ENCODE measurements around the gene LYAR. TPM values are rescaled to one million over a fixed set of nuclear protein-coding genes. Genes with fewer than 3 reads are reported as not detected.

LYAR gene
- total RNA-seq, 1 experiment from 2014 or later = 15.7 TPM

- H3K9me2 ChIP-seq (ENCODE audit: insufficient read depth) = no peaks in the 10 kb centered on the region
- H3K4me3 ChIP-seq = no peak overlapping the region
- no TSS peak for BruUV-seq (replicated peaks)
- no peaks in the 10 kb centered on the region for H3K27me3 ChIP-seq (ENCODE audit: insufficient read depth, low read depth)
- H3K27ac ChIP-seq = no peak overlapping the region
- H3K9me3 ChIP-seq (ENCODE audit: insufficient read depth, low read depth) = no peaks in the 10 kb centered on the region
- H3K79me2 ChIP-seq (ENCODE audit: low read depth) = no peaks in the 10 kb centered on the region
- H3K36me3 ChIP-seq (ENCODE audit: low read depth) = no peaks in the 10 kb centered on the region
- H2AFZ ChIP-seq = no peak overlapping the region
- DNase-seq = no peak
- H3F3A ChIP-seq (ENCODE audit: insufficient read depth, low read depth) = no peaks in the 10 kb centered on the region
- CTCF ChIA-PET = no interaction called here
- POLR2A ChIA-PET (ENCODE audit: unreplicated experiment) = no interaction called here
- no peaks in the 10 kb centered on the region for H4K20me1 ChIP-seq (ENCODE audit: insufficient read depth)
- no peak overlapping the region for H3K4me2 ChIP-seq
- intact Hi-C loops (cut with micrococcal nuclease; ENCODE audit: unreplicated experiment) = no loop called here
- TF ChIP-seq EZH2 (IDR thresholded peaks at IDR 0.05; ENCODE audit: low read depth) = no peak
- TF ChIP-seq, protein P1, sequence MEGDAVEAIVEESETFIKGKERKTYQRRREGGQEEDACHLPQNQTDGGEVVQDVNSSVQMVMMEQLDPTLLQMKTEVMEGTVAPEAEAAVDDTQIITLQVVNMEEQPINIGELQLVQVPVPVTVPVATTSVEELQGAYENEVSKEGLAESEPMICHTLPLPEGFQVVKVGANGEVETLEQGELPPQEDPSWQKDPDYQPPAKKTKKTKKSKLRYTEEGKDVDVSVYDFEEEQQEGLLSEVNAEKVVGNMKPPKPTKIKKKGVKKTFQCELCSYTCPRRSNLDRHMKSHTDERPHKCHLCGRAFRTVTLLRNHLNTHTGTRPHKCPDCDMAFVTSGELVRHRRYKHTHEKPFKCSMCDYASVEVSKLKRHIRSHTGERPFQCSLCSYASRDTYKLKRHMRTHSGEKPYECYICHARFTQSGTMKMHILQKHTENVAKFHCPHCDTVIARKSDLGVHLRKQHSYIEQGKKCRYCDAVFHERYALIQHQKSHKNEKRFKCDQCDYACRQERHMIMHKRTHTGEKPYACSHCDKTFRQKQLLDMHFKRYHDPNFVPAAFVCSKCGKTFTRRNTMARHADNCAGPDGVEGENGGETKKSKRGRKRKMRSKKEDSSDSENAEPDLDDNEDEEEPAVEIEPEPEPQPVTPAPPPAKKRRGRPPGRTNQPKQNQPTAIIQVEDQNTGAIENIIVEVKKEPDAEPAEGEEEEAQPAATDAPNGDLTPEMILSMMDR (conservative IDR thresholded peaks at IDR 0.05) = no peak
- no peaks in the 10 kb centered on the region for H3K4me1 ChIP-seq (replicated peaks; ENCODE audit: insufficient read depth)
These were observed 20.6 kb downstream of the LYAR start for GRCh38 chr4:4269331-4269731.

DNA sequence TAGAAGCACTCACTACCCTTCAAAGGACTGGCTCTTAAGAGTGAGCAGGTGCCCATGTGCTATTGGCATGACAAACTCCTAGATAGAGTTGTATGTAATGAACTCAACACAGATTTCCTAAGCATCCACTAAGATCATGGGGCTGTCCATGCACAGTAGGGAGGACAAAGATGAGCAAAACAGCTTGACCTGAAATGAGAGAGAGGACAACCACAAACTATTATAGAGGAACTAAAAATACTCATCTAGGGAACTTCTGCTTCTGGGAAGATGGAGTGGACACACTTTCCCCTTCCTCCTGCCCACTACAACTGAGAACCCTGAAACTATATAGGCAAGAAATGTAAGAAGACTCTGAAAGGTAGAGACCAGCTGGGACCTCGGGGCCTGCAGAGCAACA lies 21.2 kb downstream of the LYAR start:
- DNase-seq = no peak
- Histone ChIP-seq H3K9me3 (ENCODE audit: insufficient read depth, low read depth) (no peaks in the 10 kb centered on the region), H3K9me2 (ENCODE audit: insufficient read depth) (no peaks in the 10 kb centered on the region), H3K27me3 (ENCODE audit: insufficient read depth, low read depth) (no peaks in the 10 kb centered on the region), H3K79me2 (ENCODE audit: low read depth) (no peaks in the 10 kb centered on the region), H3K36me3 (ENCODE audit: low read depth) (no peaks in the 10 kb centered on the region), H3K27ac (no peak overlapping the region), H4K20me1 (ENCODE audit: insufficient read depth) (no peaks in the 10 kb centered on the region), H3K4me1 (replicated peaks; ENCODE audit: insufficient read depth) (no peaks in the 10 kb centered on the region), H3K4me3 (no peak overlapping the region), H3F3A (ENCODE audit: insufficient read depth, low read depth) (no peaks in the 10 kb centered on the region), H2AFZ (no peak overlapping the region), H3K4me2 (no peak overlapping the region)
- ChIA-PET CTCF (no interaction called here), POLR2A (ENCODE audit: unreplicated experiment) (no interaction called here)
- no TSS peak for BruUV-seq (replicated peaks)
- TF ChIP-seq, protein P1 (conservative IDR thresholded peaks at IDR 0.05) = no peak
- no peak for TF ChIP-seq EZH2 (IDR thresholded peaks at IDR 0.05; ENCODE audit: low read depth)
- intact Hi-C loops (cut with micrococcal nuclease; ENCODE audit: unreplicated experiment) = no loop called here

DNA sequence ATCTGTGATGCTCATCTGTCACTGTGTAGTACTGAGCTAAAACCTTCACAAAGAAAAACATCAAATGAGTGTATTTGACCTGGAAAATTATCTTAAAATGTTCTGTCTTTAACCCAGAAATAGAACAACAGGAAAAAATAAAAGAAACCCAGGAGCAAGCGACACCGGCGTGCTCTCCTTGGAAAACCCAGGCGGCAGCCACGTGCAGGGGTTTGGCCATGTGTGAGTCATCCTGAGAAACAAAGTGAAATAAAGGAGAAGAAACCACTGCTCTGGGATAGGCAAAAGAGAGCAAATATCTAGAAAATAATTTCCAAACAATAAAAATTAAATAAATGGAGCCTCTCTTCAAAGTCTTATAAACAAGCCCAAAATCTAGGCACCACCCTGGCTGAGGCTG lies 22.0 kb downstream of the LYAR start:
- Histone ChIP-seq H3K9me2 (ENCODE audit: insufficient read depth) (no peaks in the 10 kb centered on the region), H2AFZ (no peak overlapping the region), H3K4me1 (replicated peaks; ENCODE audit: insufficient read depth) (no peaks in the 10 kb centered on the region), H3F3A (ENCODE audit: insufficient read depth, low read depth) (no peaks in the 10 kb centered on the region), H3K79me2 (ENCODE audit: low read depth) (no peaks in the 10 kb centered on the region), H3K27me3 (ENCODE audit: insufficient read depth, low read depth) (no peaks in the 10 kb centered on the region), H3K9me3 (ENCODE audit: insufficient read depth, low read depth) (no peaks in the 10 kb centered on the region), H3K27ac (no peak overlapping the region), H3K36me3 (ENCODE audit: low read depth) (no peaks in the 10 kb centered on the region), H4K20me1 (ENCODE audit: insufficient read depth) (no peaks in the 10 kb centered on the region), H3K4me2 (no peak overlapping the region), H3K4me3 (no peak overlapping the region)
- ChIA-PET POLR2A (ENCODE audit: unreplicated experiment) (no interaction called here), CTCF (no interaction called here)
- BruUV-seq (replicated peaks) = no TSS peak
- DNase-seq = no peak
- TF ChIP-seq, protein P1 (conservative IDR thresholded peaks at IDR 0.05) = no peak
- no peak for TF ChIP-seq EZH2 (IDR thresholded peaks at IDR 0.05; ENCODE audit: low read depth)
- intact Hi-C loops (cut with micrococcal nuclease; ENCODE audit: unreplicated experiment) = no loop called here
